Stimulated activated CD8-positive, alpha-beta memory T cell treated with anti-CD3 and anti-CD28 coated beads, Interleukin-4, amount 100 ng/mL, for 48 hours (primary cell): Measurements from ENCODE around the gene PRR23E.

Experiments
- DNase-seq: peaks from one replicate; pipeline ENCODE4 v3.0.0-alpha.2; 2020

PRR23E gene

GRCh38 chr3:127185962-127186674 lies 6.8 kb upstream of the PRR23E start:
- DNase-seq = no peak

GRCh38 chr3:127187316-127187715 lies 5.6 kb upstream of the PRR23E start:
- no peak for DNase-seq

- no peak for DNase-seq
These were observed 410 bp downstream of the PRR23E start for GRCh38 chr3:127193341-127193740.

GRCh38 chr3:127193775-127194174 lies 844 bp downstream of the PRR23E start:
- no peak for DNase-seq

- DNase-seq = no peak
These were observed 1.8 kb downstream of the PRR23E start for GRCh38 chr3:127194601-127195187.

GRCh38 chr3:127195417-127195816 lies 2.5 kb downstream of the PRR23E start:
- DNase-seq = no peak

DNA sequence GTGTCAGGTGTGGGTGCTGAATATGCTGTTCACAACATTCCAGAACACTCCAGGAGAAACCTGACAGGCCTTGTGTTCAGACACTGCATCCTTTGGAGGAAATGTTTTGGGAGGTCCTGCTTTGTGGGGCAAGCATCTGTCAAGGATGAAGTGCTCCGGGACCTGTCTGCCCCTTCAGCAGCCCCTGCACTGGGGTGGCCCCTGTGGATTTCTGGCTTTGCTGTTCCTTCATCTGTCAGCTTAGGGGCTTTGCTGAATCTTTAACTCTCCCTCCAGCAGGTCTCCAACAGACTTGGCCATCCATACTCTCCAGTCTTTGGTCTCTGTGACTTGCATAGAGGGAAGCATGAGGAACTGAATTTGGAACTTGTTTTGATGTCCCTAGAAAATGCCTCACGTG lies 3.1 kb downstream of the PRR23E start:
- no peak for DNase-seq

- DNase-seq = no peak
These were observed 3.8 kb downstream of the PRR23E start for GRCh38 chr3:127196466-127197299.

- no peak for DNase-seq
These were observed 4.6 kb downstream of the PRR23E start for GRCh38 chr3:127197300-127198189.

- DNase-seq = no peak
These were observed 7.3 kb downstream of the PRR23E start for GRCh38 chr3:127200086-127200691.

DNA sequence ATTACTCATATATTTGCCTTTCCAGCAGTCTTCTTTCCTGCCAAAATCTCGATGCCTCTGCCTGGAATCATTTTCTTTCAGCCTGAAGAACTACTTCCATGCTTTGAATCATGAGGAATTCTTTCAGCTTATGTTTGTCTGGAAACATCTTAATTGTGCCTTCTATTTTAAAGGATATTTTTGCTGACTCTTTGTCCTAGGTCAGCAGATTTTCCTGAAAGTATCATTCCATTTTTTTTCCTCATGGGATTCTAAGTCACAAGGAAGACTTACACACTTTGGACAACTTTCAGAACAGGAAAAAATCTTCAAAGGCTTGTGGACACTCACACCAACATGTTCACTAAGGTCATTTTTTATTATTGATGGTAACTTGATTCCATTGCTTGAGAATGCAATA lies 10.1 kb downstream of the PRR23E start:
- no peak for DNase-seq

- no peak for DNase-seq
These were observed 12.1 kb downstream of the PRR23E start for GRCh38 chr3:127204841-127205582.

GRCh38 chr3:127206154-127206553 lies 13.2 kb downstream of the PRR23E start:
- DNase-seq = no peak

DNA sequence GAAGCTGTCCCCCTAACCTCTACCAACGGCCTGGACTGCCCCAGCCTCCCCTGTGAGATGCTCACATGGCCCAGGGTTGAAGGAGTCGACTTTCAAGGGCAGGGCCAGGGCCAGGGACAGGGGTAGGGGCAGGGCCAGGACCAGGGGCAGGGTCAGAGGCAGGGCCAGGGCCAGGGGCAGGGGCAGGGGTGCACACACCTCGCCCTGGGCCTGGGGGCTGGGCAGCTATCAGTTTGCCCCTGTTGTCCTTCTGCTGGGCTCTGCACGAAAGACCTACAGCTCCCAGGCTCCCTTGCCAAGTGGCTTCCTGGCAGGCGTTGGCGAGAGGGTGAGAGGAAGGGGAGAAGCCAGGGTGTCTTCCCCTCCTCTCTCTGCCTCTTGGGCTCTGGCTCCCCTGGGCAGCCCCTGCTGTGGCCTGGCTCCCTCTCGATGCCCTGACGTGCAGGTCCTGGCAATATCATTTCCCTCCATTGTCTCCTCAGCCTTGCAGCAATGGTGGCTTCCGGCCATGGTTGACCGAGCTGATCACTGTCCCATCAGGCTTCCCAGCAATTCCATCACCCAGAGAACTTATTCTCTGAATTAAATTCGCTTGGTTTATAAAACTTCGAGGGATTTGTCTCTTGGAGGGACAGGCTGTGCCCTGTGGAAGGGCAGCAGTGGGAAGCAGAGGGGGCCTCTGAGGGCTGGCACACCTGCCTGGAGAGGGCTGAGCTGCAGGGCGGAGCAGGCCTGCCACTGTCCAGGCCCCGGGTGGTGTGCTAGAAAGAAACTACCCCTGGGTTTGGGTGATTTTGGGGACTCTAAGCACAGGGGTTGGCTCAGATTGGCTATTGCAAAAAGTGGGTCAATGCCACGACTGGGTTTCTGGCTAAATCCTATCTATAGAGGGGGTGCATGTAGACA lies 13.9 kb downstream of the PRR23E start:
- no peak for DNase-seq

- no peak for DNase-seq
These were observed 15.0 kb downstream of the PRR23E start for GRCh38 chr3:127207727-127208482.

- no peak for DNase-seq
These were observed 15.7 kb downstream of the PRR23E start for GRCh38 chr3:127208483-127209100.

DNA sequence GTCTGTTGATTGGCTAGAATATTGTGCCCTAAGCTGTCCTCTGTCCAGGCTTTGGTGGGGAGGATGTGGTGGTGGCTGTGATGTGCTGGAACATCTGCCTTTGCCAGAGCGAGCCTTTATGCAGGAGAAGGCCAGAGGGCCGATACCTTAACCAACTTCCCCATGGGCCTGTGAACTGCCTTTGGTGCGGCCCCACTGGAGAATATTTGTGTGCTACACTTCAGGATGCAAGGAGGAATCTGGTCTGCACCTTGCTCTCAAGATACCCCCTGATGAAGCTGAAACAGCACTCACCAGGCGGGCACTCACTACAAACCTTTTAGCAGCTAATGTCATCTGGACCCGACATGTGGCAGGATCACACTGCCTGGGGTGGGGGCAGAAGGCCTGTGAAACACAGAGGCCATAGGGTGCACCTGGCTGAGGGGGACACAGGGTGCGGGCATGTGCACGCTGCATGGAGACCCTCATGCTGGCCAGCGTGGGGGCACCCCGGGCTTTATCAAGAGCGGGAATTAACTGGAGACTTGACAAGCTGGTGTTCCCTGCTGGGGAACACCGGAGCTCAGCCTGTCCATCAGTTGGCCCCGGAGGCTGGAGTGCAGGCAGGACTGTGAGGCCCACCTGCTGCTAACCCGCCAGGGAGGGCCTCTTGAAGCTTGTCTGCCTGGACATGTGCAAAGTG lies 16.4 kb downstream of the PRR23E start:
- DNase-seq = no peak

DNA sequence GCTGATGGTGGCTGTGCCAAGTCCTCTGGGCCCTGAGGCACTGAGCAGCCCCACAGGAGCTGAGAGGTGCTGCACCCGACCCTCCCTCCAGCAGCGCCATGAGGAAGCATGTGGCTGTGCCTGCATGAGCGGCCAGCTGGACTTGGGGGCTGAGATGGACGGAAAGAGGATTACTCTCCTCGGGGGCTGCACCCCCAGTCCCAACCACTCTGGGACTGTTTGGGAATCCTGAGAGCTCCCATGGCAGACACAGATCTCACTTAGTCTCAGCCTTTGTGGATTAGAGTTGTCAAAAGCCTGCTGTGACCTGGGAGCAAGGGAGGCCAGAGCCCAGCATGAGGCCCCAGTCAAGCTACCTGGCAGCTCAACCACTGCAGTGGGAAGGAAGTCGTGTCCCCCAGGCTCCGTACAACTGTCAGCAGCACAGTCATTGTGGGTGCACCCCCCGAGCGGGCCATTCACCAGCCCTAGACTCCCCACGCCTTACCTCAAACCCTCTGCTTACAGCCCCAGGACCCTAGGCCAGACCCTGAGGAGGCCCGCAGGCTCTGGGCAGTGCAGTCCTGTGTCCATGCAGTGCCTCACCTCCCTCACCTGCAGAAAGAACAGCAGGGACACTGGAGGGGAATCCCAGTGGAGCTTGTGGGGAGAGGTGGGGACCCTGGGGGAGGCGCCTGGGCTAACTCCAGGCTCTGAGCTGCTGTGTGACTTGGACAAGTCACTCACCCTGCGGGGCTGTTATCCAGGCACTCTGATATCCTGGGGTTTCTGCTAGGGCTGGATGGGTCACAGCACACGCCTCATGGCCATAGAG lies 17.1 kb downstream of the PRR23E start:
- no peak for DNase-seq
